Naive B cell (primary cell): ENCODE measurements around the gene SETX. TPM values are rescaled to one million over a fixed set of nuclear protein-coding genes. Genes with fewer than 3 reads are reported as not detected.

Experiments
- ATAC-seq, 2 donors: fragments of 150-1000 bp; cut with Tn5 transposase; 2 replicates each; pipeline ENCODE4 v1.10.0; 2021; ENCODE audit warnings: low read depth in 2 of 2, mild to moderate bottlenecking in 2 of 2, moderate library complexity in 2 of 2
- DNase-seq: peaks from one replicate; pipeline ENCODE4 v3.0.0; 2022
- H3K27ac Mint-ChIP-seq, 6 donors: one replicate each; pipeline ENCODE4 v1.8.0; 2020 to 2022; ENCODE audit warnings: mild to moderate bottlenecking in 6 of 6, mixed read lengths in 6 of 6, moderate library complexity in 5 of 6, inconsistent platforms in 2 of 6
- H3K27me3 Mint-ChIP-seq, 3 donors: one replicate each; pipeline ENCODE4 v1.8.0; 2021 to 2022; ENCODE audit warnings: mixed read lengths in 3 of 3, mild to moderate bottlenecking in 1 of 3
- H3K36me3 Mint-ChIP-seq, 2 donors: one replicate each; pipeline ENCODE4 v1.8.0; 2020 to 2022; ENCODE audit warnings: mixed read lengths in 2 of 2, inconsistent platforms in 1 of 2, mild to moderate bottlenecking in 1 of 2
- H3K4me1 Mint-ChIP-seq, 3 donors: one replicate each; pipeline ENCODE4 v1.8.0; 2020 to 2022; ENCODE audit warnings: mixed read lengths in 3 of 3, inconsistent platforms in 1 of 3, mild to moderate bottlenecking in 1 of 3, moderate library complexity in 1 of 3
- H3K4me3 Mint-ChIP-seq, 8 donors: one replicate each; pipeline ENCODE4 v1.8.0; 2020 to 2022; ENCODE audit warnings: mild to moderate bottlenecking in 8 of 8, mixed read lengths in 8 of 8, moderate library complexity in 8 of 8, inconsistent platforms in 2 of 8
- H3K9me3 Mint-ChIP-seq, 7 donors: one replicate each; pipeline ENCODE4 v1.8.0; 2020 to 2022; ENCODE audit warnings: mixed read lengths in 7 of 7, mild to moderate bottlenecking in 5 of 7, inconsistent platforms in 2 of 7, moderate library complexity in 1 of 7
- polyA plus RNA-seq, 6 donors: library from polyadenylated mRNA; unstranded; fragments of 300-500 nt; fragmentation: Illumina TruSeq; gene quantifications; one replicate each; pipeline ENCODE4 v1.2.3, GENCODE V29; 2021; ENCODE audit warnings: low read depth in 6 of 6

The SETX gene
- polyA plus RNA-seq, 6 donors from 2014 or later = 12.7 to 70.1 (median 46.5) TPM

GRCh38 chr9:132260846-132261245 is 93.9 kb downstream of the SETX start:
- DNase-seq (no peak), ATAC-seq (no peak)
- Mint-ChIP-seq H3K9me3 (no peaks in the 10 kb centered on the region), H3K4me1 (peaks cover 10 to 21% (median 20%) of the 10 kb centered on the region in 3 donors), H3K4me3 (no peak overlapping the region), H3K27ac (peak overlapping the region in 3 of 6 donors; percentile 7 to 64 (median 51)), H3K27me3 (no peaks in the 10 kb centered on the region), H3K36me3 (peaks cover 0 to 4% of the 10 kb centered on the region in 2 donors)

GRCh38 chr9:132250324-132251262 is 104.2 kb downstream of the SETX start:
- Mint-ChIP-seq H3K27ac (no peak overlapping the region), H3K36me3 (no peaks in the 10 kb centered on the region), H3K4me3 (no peak overlapping the region), H3K27me3 (peaks cover 0 to 16% (median 8%) of the 10 kb centered on the region in 3 donors), H3K4me1 (peaks cover 0 to 7% (median 3%) of the 10 kb centered on the region in 3 donors), H3K9me3 (no peaks in the 10 kb centered on the region)
- DNase-seq (no peak), ATAC-seq (no peak)

- Mint-ChIP-seq H3K36me3 (no peaks in the 10 kb centered on the region), H3K4me3 (no peak overlapping the region), H3K9me3 (no peaks in the 10 kb centered on the region), H3K4me1 (peaks cover 0 to 7% (median 3%) of the 10 kb centered on the region in 3 donors), H3K27ac (no peak overlapping the region), H3K27me3 (peaks cover 0 to 21% (median 8%) of the 10 kb centered on the region in 3 donors)
- DNase-seq = no peak
- ATAC-seq = no peak
Measured at GRCh38 chr9:132249690-132250089, 105.1 kb downstream of the SETX start.

GRCh38 chr9:132249123-132249522 is 105.7 kb downstream of the SETX start:
- DNase-seq (no peak), ATAC-seq (no peak)
- H3K4me1 Mint-ChIP-seq = peaks cover 0 to 7% (median 3%) of the 10 kb centered on the region in 3 donors
- H3K27me3 Mint-ChIP-seq = peaks cover 0 to 21% (median 8%) of the 10 kb centered on the region in 3 donors
- H3K27ac Mint-ChIP-seq = no peak overlapping the region
- no peak overlapping the region for H3K4me3 Mint-ChIP-seq
- no peaks in the 10 kb centered on the region for H3K9me3 Mint-ChIP-seq
- no peaks in the 10 kb centered on the region for H3K36me3 Mint-ChIP-seq

GRCh38 chr9:132247942-132248341 is 106.8 kb downstream of the SETX start:
- no peak overlapping the region for H3K27ac Mint-ChIP-seq
- peak overlapping the region in 1 of 8 donors; percentile 29 for H3K4me3 Mint-ChIP-seq
- peaks cover 0 to 21% (median 8%) of the 10 kb centered on the region in 3 donors for H3K27me3 Mint-ChIP-seq
- H3K9me3 Mint-ChIP-seq = no peaks in the 10 kb centered on the region
- H3K36me3 Mint-ChIP-seq = no peaks in the 10 kb centered on the region
- no peak for DNase-seq
- ATAC-seq = no peak
- H3K4me1 Mint-ChIP-seq = peaks cover 4 to 14% (median 10%) of the 10 kb centered on the region in 3 donors

GRCh38 chr9:132245465-132245864 is 109.3 kb downstream of the SETX start:
- DNase-seq (no peak), ATAC-seq (no peak)
- Mint-ChIP-seq H3K4me3 (no peak overlapping the region), H3K27ac (no peak overlapping the region), H3K4me1 (peaks cover 13 to 16% (median 15%) of the 10 kb centered on the region in 3 donors), H3K27me3 (peaks cover 0 to 21% (median 8%) of the 10 kb centered on the region in 3 donors), H3K36me3 (no peaks in the 10 kb centered on the region), H3K9me3 (no peaks in the 10 kb centered on the region)

GRCh38 chr9:132244582-132245455 is 110.0 kb downstream of the SETX start:
- Mint-ChIP-seq H3K4me1 (peaks cover 13 to 16% (median 15%) of the 10 kb centered on the region in 3 donors), H3K27me3 (peaks cover 0 to 21% (median 8%) of the 10 kb centered on the region in 3 donors), H3K36me3 (no peaks in the 10 kb centered on the region), H3K4me3 (peak overlapping the region in 3 of 8 donors; percentile 20 to 97 (median 96)), H3K27ac (no peak overlapping the region), H3K9me3 (no peaks in the 10 kb centered on the region)
- DNase-seq = no peak
- ATAC-seq = no peak

GRCh38 chr9:132243156-132244074 is 111.4 kb downstream of the SETX start:
- Mint-ChIP-seq H3K27ac (peak overlapping the region in 1 of 6 donors; percentile 75), H3K4me1 (peaks cover 13 to 18% (median 16%) of the 10 kb centered on the region in 3 donors), H3K27me3 (peaks cover 0 to 21% (median 8%) of the 10 kb centered on the region in 3 donors), H3K4me3 (peak overlapping the region; percentile 87 to 100 (median 96)), H3K9me3 (no peaks in the 10 kb centered on the region), H3K36me3 (no peaks in the 10 kb centered on the region)
- DNase-seq = no peak
- no peak for ATAC-seq

GRCh38 chr9:132242621-132243155 is 112.1 kb downstream of the SETX start:
- H3K27me3 Mint-ChIP-seq = peaks cover 0 to 21% (median 6%) of the 10 kb centered on the region in 3 donors
- ATAC-seq (no peak), DNase-seq (no peak)
- no peaks in the 10 kb centered on the region for H3K36me3 Mint-ChIP-seq
- H3K27ac Mint-ChIP-seq = peak overlapping the region; percentile 84 to 98 (median 94)
- peak overlapping the region; percentile 94 to 100 (median 96) for H3K4me3 Mint-ChIP-seq
- peaks cover 13 to 18% (median 16%) of the 10 kb centered on the region in 3 donors for H3K4me1 Mint-ChIP-seq
- H3K9me3 Mint-ChIP-seq = no peaks in the 10 kb centered on the region

- H3K27me3 Mint-ChIP-seq = peaks cover 0 to 20% (median 0%) of the 10 kb centered on the region in 3 donors
- H3K9me3 Mint-ChIP-seq = no peaks in the 10 kb centered on the region
- H3K4me3 Mint-ChIP-seq = peak overlapping the region; percentile 94 to 100 (median 97)
- H3K27ac Mint-ChIP-seq = peak overlapping the region; percentile 84 to 98 (median 94)
- no peaks in the 10 kb centered on the region for H3K36me3 Mint-ChIP-seq
- H3K4me1 Mint-ChIP-seq = peaks cover 13 to 18% (median 16%) of the 10 kb centered on the region in 3 donors
- DNase-seq (peak; percentile 65), ATAC-seq (peak; percentile 7 to 18)
Measured at GRCh38 chr9:132241840-132242620, 112.8 kb downstream of the SETX start.

GRCh38 chr9:132241483-132241839 is 113.3 kb downstream of the SETX start:
- Mint-ChIP-seq H3K27me3 (peaks cover 0 to 18% (median 0%) of the 10 kb centered on the region in 3 donors), H3K27ac (peak overlapping the region; percentile 85 to 98 (median 96)), H3K4me1 (peaks cover 16 to 22% (median 17%) of the 10 kb centered on the region in 3 donors), H3K36me3 (no peaks in the 10 kb centered on the region), H3K4me3 (peak overlapping the region; percentile 94 to 99 (median 97)), H3K9me3 (no peaks in the 10 kb centered on the region)
- DNase-seq (no peak), ATAC-seq (no peak)
